HG02623 (cell line): ENCODE data around the gene RESP18.

Experiments
- ATAC-seq: cut with Tn5 transposase; IDR thresholded peaks from one replicate; pipeline ENCODE4 v1.9.1; 2021; ENCODE audit warnings: moderate library complexity; ENCODE audit not compliant: unreplicated experiment

RESP18 gene

DNA sequence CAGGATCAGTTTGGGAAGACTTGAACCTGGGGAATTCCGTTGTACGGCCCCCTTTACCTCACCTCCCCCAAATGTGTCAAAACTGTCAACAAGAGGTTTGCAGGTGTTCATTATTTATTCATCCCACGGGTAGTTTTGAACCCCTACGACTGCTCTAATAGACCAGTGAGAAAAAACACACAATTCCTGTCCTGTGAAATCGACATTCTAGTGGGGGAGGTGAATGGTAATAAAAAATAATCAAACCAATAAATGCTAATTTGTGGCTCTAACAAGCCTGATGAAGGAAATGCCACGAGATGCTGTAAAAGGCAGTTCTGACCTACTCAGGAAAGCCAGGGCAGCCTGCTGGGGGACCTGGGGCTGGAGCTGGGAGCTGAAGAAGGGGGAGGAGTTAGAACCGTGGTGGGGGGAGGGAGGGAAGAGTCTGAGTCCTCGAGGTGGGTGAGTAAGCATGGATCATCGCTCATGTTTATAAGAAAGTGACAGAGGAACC lies 53.8 kb downstream of the RESP18 start:
- ATAC-seq = no peak

DNA sequence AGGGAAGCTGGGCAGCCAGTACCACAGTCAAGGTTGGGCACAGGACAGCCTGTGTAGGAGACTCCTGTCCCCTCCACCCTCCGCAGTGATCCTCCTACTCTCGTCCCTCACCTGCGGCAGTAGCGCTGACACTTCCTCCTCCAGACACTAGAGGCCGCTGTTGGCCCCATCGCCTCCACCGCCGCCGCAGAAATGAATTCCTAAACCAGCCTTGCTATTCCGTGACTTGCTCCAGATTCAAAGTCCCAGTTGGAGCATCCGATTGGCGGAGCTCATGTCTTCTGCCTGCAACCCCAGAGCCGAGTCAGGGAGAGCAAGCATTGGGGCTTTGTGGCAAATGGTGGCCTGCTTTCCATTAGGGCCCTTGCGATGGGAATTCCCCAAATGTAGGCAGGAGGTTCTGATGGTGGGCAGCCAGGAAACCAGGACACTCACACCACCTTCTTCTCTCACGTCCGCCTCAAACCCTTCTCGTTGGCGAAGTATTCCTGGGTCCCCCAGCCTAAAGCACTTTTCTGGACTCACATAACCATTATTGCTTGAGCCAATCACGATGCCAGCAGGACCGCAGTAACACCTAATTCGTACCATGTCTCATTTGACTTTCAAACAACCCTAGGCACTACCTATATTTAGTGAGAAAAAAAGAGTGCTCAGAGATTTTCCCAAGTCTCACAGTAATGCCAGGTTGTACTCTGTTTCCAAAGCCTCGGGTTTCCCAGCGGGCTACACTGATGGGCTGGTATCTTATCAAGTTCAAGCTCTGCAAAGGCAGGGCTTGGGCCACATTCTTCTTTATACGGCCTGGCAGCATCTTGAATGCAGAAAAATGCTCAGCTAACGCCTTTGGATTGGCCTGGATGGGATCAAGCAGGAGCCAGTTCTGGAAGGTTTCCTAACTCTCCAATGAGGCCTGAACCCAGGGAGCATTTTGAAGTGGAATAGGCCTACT lies 54.6 kb downstream of the RESP18 start:
- no peak for ATAC-seq
